B cell (primary cell): ENCODE data around the gene PFKP.

Experiments
- CTCF ChIP-seq: fragments of 200-600 bp; IDR thresholded peaks from one replicate; pipeline ENCODE4 v1.8.0; 2022; ENCODE audit warnings: antibody characterized with exemption, mild to moderate bottlenecking
- EZH2 ChIP-seq: IDR thresholded peaks from 2 replicates; pipeline ENCODE4 v1.6.1; 2012; ENCODE audit warnings: borderline replicate concordance, low read depth, mild to moderate bottlenecking, moderate library complexity, low read length; ENCODE audit not compliant: insufficient read depth, poor library complexity, severe bottlenecking

GRCh38 chr10:3167611-3168330, 100.4 kb downstream of the PFKP start:
- TF ChIP-seq CTCF = no peak
- no peak for TF ChIP-seq EZH2
